OCI-LY3 (cell line): ENCODE data around the gene TUBGCP2.

Experiments
- H2AFZ ChIP-seq: fragments of 200-600, 300-600 bp; shearing (Covaris generic); 2 replicates; pipeline ENCODE4 v1.6.0; 2014; ENCODE audit warnings: antibody characterized with exemption, low read depth, low read length
- H3K27ac ChIP-seq: fragments of 200-600, 300-600 bp; sonication (generic); 2 replicates; pipeline ENCODE4 v1.5.1; 2014; ENCODE audit warnings: mild to moderate bottlenecking, low read length, moderate library complexity, mixed read lengths
- H3K27me3 ChIP-seq: fragments of 200-600, 300-600 bp; sonication (generic); 2 replicates; pipeline ENCODE4 v1.6.1; 2014; ENCODE audit warnings: low read depth, low read length, mixed read lengths
- H3K36me3 ChIP-seq: fragments of 200-600, 300-600 bp; sonication (generic); replicated peaks from 2 replicates; pipeline ENCODE3; 2014; ENCODE audit warnings: low read depth, low read length, mixed read lengths
- H3K4me1 ChIP-seq: fragments of 300-600, 200-600 bp; sonication (generic); 2 replicates; pipeline ENCODE4 v1.6.1; 2014; ENCODE audit warnings: low read length, mixed read lengths
- H3K4me2 ChIP-seq: fragments of 200-600, 300-600 bp; sonication (generic); 2 replicates; pipeline ENCODE4 v1.6.1; 2014; ENCODE audit warnings: low read length, mixed read lengths
- H3K4me3 ChIP-seq: fragments of 300-600, 200-600 bp; sonication (generic); 2 replicates; pipeline ENCODE4 v1.5.1; 2014; ENCODE audit warnings: antibody characterized with exemption, mild to moderate bottlenecking, low read length, moderate library complexity
- H3K79me2 ChIP-seq: fragments of 300-600, 200-600 bp; shearing (Covaris generic); 2 replicates; pipeline ENCODE4 v1.6.1; 2014; ENCODE audit warnings: mild to moderate bottlenecking, low read length, mixed read lengths
- H3K9ac ChIP-seq: fragments of 300-600, 200-600 bp; shearing (Covaris generic); 2 replicates; pipeline ENCODE4 v1.6.0; 2014; ENCODE audit warnings: mild to moderate bottlenecking, low read length, moderate library complexity
- H3K9me3 ChIP-seq: fragments of 200-600, 300-600 bp; shearing (Covaris generic); 2 replicates; pipeline ENCODE4 v1.6.1; 2014; ENCODE audit warnings: low read length, mixed read lengths; ENCODE audit not compliant: insufficient read depth
- H4K20me1 ChIP-seq: fragments of 200-600, 300-600 bp; sonication (generic); 2 replicates; pipeline ENCODE4 v1.6.1; 2016; ENCODE audit warnings: low read length, mixed read lengths; ENCODE audit not compliant: insufficient read depth
- CTCF ChIP-seq: fragments of 200-600, 300-600 bp; sonication (generic); IDR thresholded peaks from 2 replicates; pipeline ENCODE4 v1.5.1; 2014; ENCODE audit warnings: antibody characterized with exemption, low read length, low read depth
- EZH2phosphoT487 ChIP-seq: fragments of 200-600 bp; shearing (Covaris generic); IDR thresholded peaks from 2 replicates; pipeline ENCODE4 v1.6.1; 2018; ENCODE audit warnings: antibody characterized with exemption, mixed run types, low read depth

Gene TUBGCP2

GRCh38 chr10:133346413-133346812, 37.7 kb upstream of the TUBGCP2 start:
- Histone ChIP-seq H2AFZ (no peak overlapping the region), H3K4me1 (no peaks in the 10 kb centered on the region), H4K20me1 (no peaks in the 10 kb centered on the region), H3K27ac (no peak overlapping the region), H3K79me2 (no peaks in the 10 kb centered on the region), H3K9me3 (no peaks in the 10 kb centered on the region), H3K27me3 (no peaks in the 10 kb centered on the region), H3K9ac (no peak overlapping the region), H3K36me3 (no peaks in the 10 kb centered on the region), H3K4me3 (no peak overlapping the region), H3K4me2 (no peak overlapping the region)
- TF ChIP-seq CTCF (no peak), EZH2phosphoT487 (no peak)

- Histone ChIP-seq H3K27me3 (no peaks in the 10 kb centered on the region), H3K27ac (no peak overlapping the region), H4K20me1 (no peaks in the 10 kb centered on the region), H3K9me3 (no peaks in the 10 kb centered on the region), H3K36me3 (no peaks in the 10 kb centered on the region), H3K9ac (no peak overlapping the region), H3K4me1 (no peaks in the 10 kb centered on the region), H3K4me3 (no peak overlapping the region), H3K4me2 (no peak overlapping the region), H3K79me2 (no peaks in the 10 kb centered on the region), H2AFZ (no peak overlapping the region)
- TF ChIP-seq CTCF (no peak), EZH2phosphoT487 (no peak)
These were observed 35.6 kb upstream of the TUBGCP2 start for GRCh38 chr10:133344236-133344635.

GRCh38 chr10:133343558-133343957, 34.9 kb upstream of the TUBGCP2 start:
- Histone ChIP-seq H3K27ac (no peak overlapping the region), H3K79me2 (no peaks in the 10 kb centered on the region), H3K9ac (no peak overlapping the region), H3K4me2 (no peak overlapping the region), H3K4me1 (no peaks in the 10 kb centered on the region), H4K20me1 (no peaks in the 10 kb centered on the region), H3K4me3 (no peak overlapping the region), H3K36me3 (no peaks in the 10 kb centered on the region), H3K9me3 (no peaks in the 10 kb centered on the region), H2AFZ (no peak overlapping the region), H3K27me3 (no peaks in the 10 kb centered on the region)
- TF ChIP-seq CTCF (no peak), EZH2phosphoT487 (no peak)

- no peak overlapping the region for H2AFZ ChIP-seq
- H3K4me1 ChIP-seq, result no peaks in the 10 kb centered on the region
- no peak overlapping the region for H3K4me2 ChIP-seq
- no peaks in the 10 kb centered on the region for H3K27me3 ChIP-seq
- H3K27ac ChIP-seq, result no peak overlapping the region
- no peak overlapping the region for H3K9ac ChIP-seq
- no peaks in the 10 kb centered on the region for H4K20me1 ChIP-seq
- H3K79me2 ChIP-seq, result no peaks in the 10 kb centered on the region
- no peak for TF ChIP-seq CTCF
- no peak for TF ChIP-seq EZH2phosphoT487
- H3K36me3 ChIP-seq, result no peaks in the 10 kb centered on the region
- no peak overlapping the region for H3K4me3 ChIP-seq
- no peaks in the 10 kb centered on the region for H3K9me3 ChIP-seq
These were observed 34.3 kb upstream of the TUBGCP2 start for GRCh38 chr10:133342942-133343341.
